H1 (cell line): ENCODE results near the gene STXBP5. TPM values are rescaled to one million over a fixed set of nuclear protein-coding genes. Genes with fewer than 3 reads are reported as not detected.

ENCODE experiments used
- CTCF ChIA-PET: fragments of 300-600 bp; sonication (Branson Sonifier 250); formaldehyde crosslinking; loops from one replicate; lab custom pipeline; 2021; ENCODE audit not compliant: partially characterized antibody; lab: Charles Lee
- POLR2A ChIA-PET: fragments of 300-600 bp; sonication (Branson Sonifier 250); formaldehyde crosslinking; loops from one replicate; lab custom pipeline; 2021; ENCODE audit warnings: inconsistent platforms; ENCODE audit not compliant: partially characterized antibody; lab: Charles Lee
- DNase-seq, 2 experiments: peaks; one replicate each; pipeline versions ENCODE4 v3.0.0 to v3.0.0-alpha.2; 2010 to 2022; ENCODE audit warnings: low spot score in 2 of 2, low read depth in 1 of 2, mixed read lengths in 1 of 2
- FAIRE-seq: peaks from 2 replicates; lab custom pipeline; 2011; peaks lifted over from hg19 to GRCh38; lab: Jason Lieb, UNC
- H2AFZ ChIP-seq: 2 replicates; pipeline ENCODE4 v1.8.1; 2012; ENCODE audit warnings: low read length, inconsistent platforms
- H2AK5ac ChIP-seq: 2 replicates; pipeline ENCODE4 v1.6.1; 2013; ENCODE audit warnings: low read depth, low read length
- H2BK120ac ChIP-seq: replicated peaks from 2 replicates; pipeline ENCODE3; 2013; ENCODE audit warnings: low read depth, low read length, inconsistent platforms
- H2BK12ac ChIP-seq: 2 replicates; pipeline ENCODE4 v1.6.1; 2013; ENCODE audit warnings: low read depth, low read length
- H2BK15ac ChIP-seq: 2 replicates; pipeline ENCODE4 v1.6.1; 2013; ENCODE audit warnings: low read length
- H2BK20ac ChIP-seq: 2 replicates; pipeline ENCODE4 v1.6.1; 2013; ENCODE audit warnings: low read length
- H2BK5ac ChIP-seq: 2 replicates; pipeline ENCODE4 v1.6.1; 2013; ENCODE audit warnings: low read depth, low read length
- H3K14ac ChIP-seq: 2 replicates; pipeline ENCODE4 v1.6.1; 2013; ENCODE audit warnings: inconsistent platforms; ENCODE audit not compliant: insufficient read length
- H3K18ac ChIP-seq: 2 replicates; pipeline ENCODE4 v1.6.1; 2013; ENCODE audit warnings: low read length; ENCODE audit errors: extremely low read depth
- H3K23ac ChIP-seq: 2 replicates; pipeline ENCODE4 v1.6.1; 2013; ENCODE audit warnings: inconsistent platforms; ENCODE audit not compliant: insufficient read length
- H3K23me2 ChIP-seq: 2 replicates; pipeline ENCODE4 v1.6.1; 2013; ENCODE audit warnings: low read depth, low read length
- H3K27ac ChIP-seq: 2 replicates; pipeline ENCODE4 v1.6.1; 2011; ENCODE audit warnings: low read depth, low read length, inconsistent platforms
- H3K27me3 ChIP-seq, 4 experiments: replicated peaks in 1 of 4; 1 replicate in 1 of 4; 2 replicates in 3 of 4; pipeline versions ENCODE4 v1.6.1 to v1.8.1; 2011 to 2013; ENCODE audit warnings: low read length in 3 of 4, mild to moderate bottlenecking in 3 of 4, inconsistent platforms in 2 of 4, mixed read lengths in 2 of 4, moderate library complexity in 1 of 4; ENCODE audit not compliant: control insufficient read depth in 3 of 4, insufficient read depth in 3 of 4; ENCODE audit errors: extremely low read depth in 1 of 4
- H3K36me3 ChIP-seq, 4 experiments: 2 replicates each; pipeline versions ENCODE4 v1.6.1 to v1.8.1; 2011 to 2013; ENCODE audit warnings: mild to moderate bottlenecking in 4 of 4, low read length in 3 of 4, moderate library complexity in 2 of 4, control low read depth in 1 of 4, inconsistent platforms in 1 of 4; ENCODE audit not compliant: insufficient read depth in 4 of 4, control insufficient read depth in 2 of 4
- H3K4ac ChIP-seq: replicated peaks from 2 replicates; pipeline ENCODE3; 2013; ENCODE audit warnings: low read length, low read depth, mixed read lengths, inconsistent platforms; ENCODE audit not compliant: insufficient read length
- H3K4me1 ChIP-seq, 4 experiments: replicated peaks in 1 of 4; 1 replicate in 1 of 4; 2 replicates in 3 of 4; pipeline versions ENCODE4 v1.6.1 to v1.8.1; 2011 to 2013; ENCODE audit warnings: low read length in 3 of 4, inconsistent platforms in 2 of 4, mixed read lengths in 1 of 4; ENCODE audit not compliant: insufficient read depth in 4 of 4, control insufficient read depth in 3 of 4
- H3K4me2 ChIP-seq, 2 experiments: 2 replicates each; pipeline versions ENCODE4 v1.6.1 to v1.8.1; 2011 to 2013; ENCODE audit warnings: low read depth in 2 of 2, low read length in 2 of 2, control low read depth in 1 of 2, inconsistent platforms in 1 of 2, mild to moderate bottlenecking in 1 of 2; ENCODE audit not compliant: insufficient read depth in 1 of 2
- H3K4me3 ChIP-seq, 4 experiments: fragments of 200-600, 300-600 bp in 1 of 4; sonication (generic), shearing (Covaris generic), sonication (Bioruptor Twin) in 1 of 4; 2 replicates each; pipeline versions ENCODE4 v1.5.1 to v1.8.1; 2011 to 2016; ENCODE audit warnings: low read length in 4 of 4, low read depth in 3 of 4, control low read depth in 2 of 4, inconsistent platforms in 2 of 4, mild to moderate bottlenecking in 2 of 4, mixed read lengths in 1 of 4, moderate library complexity in 1 of 4; ENCODE audit not compliant: insufficient read depth in 2 of 4; ENCODE audit errors: extremely low read depth in 1 of 4
- H3K56ac ChIP-seq: replicated peaks from 2 replicates; pipeline ENCODE3; 2013; ENCODE audit warnings: low read depth, mild to moderate bottlenecking, mixed read lengths, low read length, inconsistent platforms; ENCODE audit not compliant: insufficient read length
- H3K79me1 ChIP-seq: 2 replicates; pipeline ENCODE4 v1.6.1; 2013; ENCODE audit warnings: low read depth, low read length, control low read depth
- H3K79me2 ChIP-seq, 2 experiments: 2 replicates each; pipeline versions ENCODE4 v1.6.1 to v1.8.1; 2012 to 2013; ENCODE audit warnings: low read length in 2 of 2, mild to moderate bottlenecking in 2 of 2, inconsistent platforms in 1 of 2; ENCODE audit not compliant: insufficient read depth in 2 of 2, control insufficient read depth in 1 of 2
- H3K9ac ChIP-seq, 4 experiments: replicated peaks in 1 of 4; 1 replicate in 1 of 4; 2 replicates in 3 of 4; pipeline versions ENCODE4 v1.6.1 to v1.8.1; 2011 to 2013; ENCODE audit warnings: low read depth in 3 of 4, low read length in 3 of 4, control low read depth in 2 of 4, mild to moderate bottlenecking in 2 of 4, moderate library complexity in 2 of 4, inconsistent platforms in 1 of 4; ENCODE audit errors: extremely low read depth in 1 of 4
- H3K9me3 ChIP-seq, 2 experiments: 2 replicates each; pipeline versions ENCODE4 v1.6.1 to v1.8.1; 2012 to 2013; ENCODE audit warnings: mild to moderate bottlenecking in 2 of 2, moderate library complexity in 2 of 2, control low read depth in 1 of 2, inconsistent platforms in 1 of 2, low read depth in 1 of 2, low read length in 1 of 2, mixed read lengths in 1 of 2; ENCODE audit not compliant: insufficient read depth in 2 of 2
- H4K20me1 ChIP-seq, 2 experiments: replicated peaks in 1 of 2; 2 replicates each; pipeline versions ENCODE3 to v1.8.1; 2011 to 2013; ENCODE audit warnings: inconsistent platforms in 2 of 2, low read length in 2 of 2, mild to moderate bottlenecking in 1 of 2; ENCODE audit not compliant: insufficient read depth in 2 of 2, control insufficient read depth in 1 of 2
- H4K5ac ChIP-seq: 2 replicates; pipeline ENCODE4 v1.6.1; 2013; ENCODE audit warnings: low read length, low read depth, mixed read lengths, inconsistent platforms; ENCODE audit not compliant: insufficient read length
- H4K8ac ChIP-seq: 2 replicates; pipeline ENCODE4 v1.8.0; 2013; ENCODE audit warnings: mild to moderate bottlenecking, moderate library complexity, low read length, inconsistent platforms; ENCODE audit not compliant: insufficient read depth; ENCODE audit errors: extremely low read depth
- H4K91ac ChIP-seq: replicated peaks from 2 replicates; pipeline ENCODE3; 2013; ENCODE audit warnings: low read length, mixed read lengths, inconsistent platforms; ENCODE audit not compliant: insufficient read length
- PHF8 ChIP-seq: fragments of 200-600 bp; sonication (generic); conservative IDR thresholded peaks from 2 replicates; pipeline ENCODE4 v1.7.1; 2012; ENCODE audit warnings: low read depth, mild to moderate bottlenecking, inconsistent platforms, low read length, moderate library complexity
- WGBS, 2 experiments: shearing (Covaris generic) in 1 of 2; methylation state at CpG; one replicate each; pipeline versions ENCODE4 v1.1.6 to v1.1.7; 2013 to 2015; ENCODE audit warnings: low lambda C conversion rate in 2 of 2, mixed read lengths in 2 of 2, inconsistent platforms in 1 of 2, low coverage in 1 of 2, missing lambda C conversion rate in 1 of 2; ENCODE audit not compliant: insufficient replicate concordance in 2 of 2, insufficient coverage in 1 of 2, insufficient read length in 1 of 2; ENCODE audit errors: extremely low coverage in 1 of 2, missing lambda C conversion rate in 1 of 2; 5-methylcytosine and 5-hydroxymethylcytosine counted together
- polyA plus RNA-seq, 7 experiments: library from polyadenylated mRNA; depleted of rRNA in 3 of 7; stranded (reverse) in 5 of 7; unstranded in 2 of 7; fragments of >200 nt in 5 of 7; fragments of 200-250 nt in 2 of 7; gene quantifications; 1 replicate in 5 of 7; 2 replicates in 1 of 7; 4 replicates in 1 of 7; pipeline versions ENCODE4 v1.2.1 to v1.2.3, GENCODE V29; 2011 to 2013; ENCODE audit warnings: missing spikeins in 2 of 7, mixed read lengths in 2 of 7
- total RNA-seq: library from RNA; stranded (reverse); fragmentation: NEBNext Ultra II Directional; extraction: Animal tissue kit (Norgen Biotek cat#: 25700); gene quantifications from 2 replicates; pipeline ENCODE4 v1.2.1, GENCODE V29; 2021

The STXBP5 gene
- total and polyA plus RNA-seq, 2 of the 8 experiments (the other 6 are each of a cell fraction or from before 2014, with no cell fraction given), result 2.7 to 10.8 TPM

- POLR2A ChIA-PET, result no interaction called here
Observed at GRCh38 chr6:147246853-147247635, 42.8 kb downstream of the STXBP5 start.

More at GRCh38 chr6:147246853-147247635, 42.8 kb downstream of the STXBP5 start:
- no peak overlapping the region for H3K4me2 ChIP-seq
- no peak overlapping the region for H2BK20ac ChIP-seq
- no peak overlapping the region for H2BK5ac ChIP-seq
- H3K14ac ChIP-seq, result no peak overlapping the region
- no peaks in the 10 kb centered on the region for H3K27me3 ChIP-seq
- WGBS, 2 experiments, result 88% methylated on average over 5 of the region's 5 CpGs; no CpG with 5 or more reads in 1 of the 2 experiments
- no peaks in the 10 kb centered on the region for H3K23me2 ChIP-seq
- no peaks in the 10 kb centered on the region for H3K79me2 ChIP-seq
- no peak overlapping the region for H3K4ac ChIP-seq
- H3K36me3 ChIP-seq, result peaks cover 0 to 9% (median 2%) of the 10 kb centered on the region in 4 experiments; a peak in 1 of 8 replicates
- peaks cover 0 to 4% (median 3%) of the 10 kb centered on the region in 4 experiments; a peak in 3 of 7 replicates for H3K4me1 ChIP-seq
- peaks cover 0 to 3% of the 10 kb centered on the region in 2 experiments; a peak in 1 of 4 replicates for H3K9me3 ChIP-seq
- H3K9ac ChIP-seq, result peak overlapping the region in 1 of 4 experiments; percentile 34; a peak in 1 of 7 replicates
- no peak overlapping the region for H4K8ac ChIP-seq
- H3K4me3 ChIP-seq, result no peak overlapping the region
- H4K20me1 ChIP-seq, result no peaks in the 10 kb centered on the region
- no peak overlapping the region for H4K91ac ChIP-seq
- no peak overlapping the region for H2AFZ ChIP-seq
- H3K79me1 ChIP-seq, result no peaks in the 10 kb centered on the region
- H2BK120ac ChIP-seq, result no peak overlapping the region
- H3K56ac ChIP-seq, result no peak overlapping the region
- H2BK12ac ChIP-seq, result no peak overlapping the region
- no peak overlapping the region for H3K23ac ChIP-seq
- CTCF ChIA-PET, result no interaction called here
- no peak overlapping the region for H3K18ac ChIP-seq
- no peak overlapping the region for H4K5ac ChIP-seq
- H2AK5ac ChIP-seq, result no peak overlapping the region
- TF ChIP-seq PHF8, result no peak
- no peak overlapping the region for H3K27ac ChIP-seq
- H2BK15ac ChIP-seq, result no peak overlapping the region
- DNase-seq (no peak), FAIRE-seq (peak; percentile 7)
